H1 (cell line): Measurements from ENCODE around the gene CIDEA. TPM values are rescaled to one million over a fixed set of nuclear protein-coding genes. Genes with fewer than 3 reads are reported as not detected.
A peak's percentile ranks its signal among the peaks of the same experiment; 100 is the strongest.

ENCODE experiments used
- CTCF ChIA-PET: fragments of 300-600 bp; sonication (Branson Sonifier 250); formaldehyde crosslinking; loops from one replicate; lab custom pipeline; 2021; ENCODE audit not compliant: partially characterized antibody; lab: Charles Lee
- POLR2A ChIA-PET: fragments of 300-600 bp; sonication (Branson Sonifier 250); formaldehyde crosslinking; loops from one replicate; lab custom pipeline; 2021; ENCODE audit warnings: inconsistent platforms; ENCODE audit not compliant: partially characterized antibody; lab: Charles Lee
- DNase-seq, 2 experiments: peaks; one replicate each; pipeline versions ENCODE4 v3.0.0 to v3.0.0-alpha.2; 2010 to 2022; ENCODE audit warnings: low spot score in 2 of 2, low read depth in 1 of 2, mixed read lengths in 1 of 2
- FAIRE-seq: peaks from 2 replicates; lab custom pipeline; 2011; peaks lifted over from hg19 to GRCh38; lab: Jason Lieb, UNC
- H2AFZ ChIP-seq: 2 replicates; pipeline ENCODE4 v1.8.1; 2012; ENCODE audit warnings: low read length, inconsistent platforms
- H2AK5ac ChIP-seq: 2 replicates; pipeline ENCODE4 v1.6.1; 2013; ENCODE audit warnings: low read depth, low read length
- H2BK120ac ChIP-seq: replicated peaks from 2 replicates; pipeline ENCODE3; 2013; ENCODE audit warnings: low read depth, low read length, inconsistent platforms
- H2BK12ac ChIP-seq: 2 replicates; pipeline ENCODE4 v1.6.1; 2013; ENCODE audit warnings: low read depth, low read length
- H2BK15ac ChIP-seq: 2 replicates; pipeline ENCODE4 v1.6.1; 2013; ENCODE audit warnings: low read length
- H2BK20ac ChIP-seq: 2 replicates; pipeline ENCODE4 v1.6.1; 2013; ENCODE audit warnings: low read length
- H2BK5ac ChIP-seq: 2 replicates; pipeline ENCODE4 v1.6.1; 2013; ENCODE audit warnings: low read depth, low read length
- H3K14ac ChIP-seq: 2 replicates; pipeline ENCODE4 v1.6.1; 2013; ENCODE audit warnings: inconsistent platforms; ENCODE audit not compliant: insufficient read length
- H3K18ac ChIP-seq: 2 replicates; pipeline ENCODE4 v1.6.1; 2013; ENCODE audit warnings: low read length; ENCODE audit errors: extremely low read depth
- H3K23ac ChIP-seq: 2 replicates; pipeline ENCODE4 v1.6.1; 2013; ENCODE audit warnings: inconsistent platforms; ENCODE audit not compliant: insufficient read length
- H3K23me2 ChIP-seq: 2 replicates; pipeline ENCODE4 v1.6.1; 2013; ENCODE audit warnings: low read depth, low read length
- H3K27ac ChIP-seq: 2 replicates; pipeline ENCODE4 v1.6.1; 2011; ENCODE audit warnings: low read depth, low read length, inconsistent platforms
- H3K27me3 ChIP-seq, 4 experiments: replicated peaks in 1 of 4; 1 replicate in 1 of 4; 2 replicates in 3 of 4; pipeline versions ENCODE4 v1.6.1 to v1.8.1; 2011 to 2013; ENCODE audit warnings: low read length in 3 of 4, mild to moderate bottlenecking in 3 of 4, inconsistent platforms in 2 of 4, mixed read lengths in 2 of 4, moderate library complexity in 1 of 4; ENCODE audit not compliant: control insufficient read depth in 3 of 4, insufficient read depth in 3 of 4; ENCODE audit errors: extremely low read depth in 1 of 4
- H3K36me3 ChIP-seq, 4 experiments: 2 replicates each; pipeline versions ENCODE4 v1.6.1 to v1.8.1; 2011 to 2013; ENCODE audit warnings: mild to moderate bottlenecking in 4 of 4, low read length in 3 of 4, moderate library complexity in 2 of 4, control low read depth in 1 of 4, inconsistent platforms in 1 of 4; ENCODE audit not compliant: insufficient read depth in 4 of 4, control insufficient read depth in 2 of 4
- H3K4ac ChIP-seq: replicated peaks from 2 replicates; pipeline ENCODE3; 2013; ENCODE audit warnings: low read length, low read depth, mixed read lengths, inconsistent platforms; ENCODE audit not compliant: insufficient read length
- H3K4me1 ChIP-seq, 4 experiments: replicated peaks in 1 of 4; 1 replicate in 1 of 4; 2 replicates in 3 of 4; pipeline versions ENCODE4 v1.6.1 to v1.8.1; 2011 to 2013; ENCODE audit warnings: low read length in 3 of 4, inconsistent platforms in 2 of 4, mixed read lengths in 1 of 4; ENCODE audit not compliant: insufficient read depth in 4 of 4, control insufficient read depth in 3 of 4
- H3K4me2 ChIP-seq, 2 experiments: 2 replicates each; pipeline versions ENCODE4 v1.6.1 to v1.8.1; 2011 to 2013; ENCODE audit warnings: low read depth in 2 of 2, low read length in 2 of 2, control low read depth in 1 of 2, inconsistent platforms in 1 of 2, mild to moderate bottlenecking in 1 of 2; ENCODE audit not compliant: insufficient read depth in 1 of 2
- H3K4me3 ChIP-seq, 4 experiments: fragments of 200-600, 300-600 bp in 1 of 4; sonication (generic), shearing (Covaris generic), sonication (Bioruptor Twin) in 1 of 4; 2 replicates each; pipeline versions ENCODE4 v1.5.1 to v1.8.1; 2011 to 2016; ENCODE audit warnings: low read length in 4 of 4, low read depth in 3 of 4, control low read depth in 2 of 4, inconsistent platforms in 2 of 4, mild to moderate bottlenecking in 2 of 4, mixed read lengths in 1 of 4, moderate library complexity in 1 of 4; ENCODE audit not compliant: insufficient read depth in 2 of 4; ENCODE audit errors: extremely low read depth in 1 of 4
- H3K56ac ChIP-seq: replicated peaks from 2 replicates; pipeline ENCODE3; 2013; ENCODE audit warnings: low read depth, mild to moderate bottlenecking, mixed read lengths, low read length, inconsistent platforms; ENCODE audit not compliant: insufficient read length
- H3K79me1 ChIP-seq: 2 replicates; pipeline ENCODE4 v1.6.1; 2013; ENCODE audit warnings: low read depth, low read length, control low read depth
- H3K79me2 ChIP-seq, 2 experiments: 2 replicates each; pipeline versions ENCODE4 v1.6.1 to v1.8.1; 2012 to 2013; ENCODE audit warnings: low read length in 2 of 2, mild to moderate bottlenecking in 2 of 2, inconsistent platforms in 1 of 2; ENCODE audit not compliant: insufficient read depth in 2 of 2, control insufficient read depth in 1 of 2
- H3K9ac ChIP-seq, 4 experiments: replicated peaks in 1 of 4; 1 replicate in 1 of 4; 2 replicates in 3 of 4; pipeline versions ENCODE4 v1.6.1 to v1.8.1; 2011 to 2013; ENCODE audit warnings: low read depth in 3 of 4, low read length in 3 of 4, control low read depth in 2 of 4, mild to moderate bottlenecking in 2 of 4, moderate library complexity in 2 of 4, inconsistent platforms in 1 of 4; ENCODE audit errors: extremely low read depth in 1 of 4
- H3K9me3 ChIP-seq, 2 experiments: 2 replicates each; pipeline versions ENCODE4 v1.6.1 to v1.8.1; 2012 to 2013; ENCODE audit warnings: mild to moderate bottlenecking in 2 of 2, moderate library complexity in 2 of 2, control low read depth in 1 of 2, inconsistent platforms in 1 of 2, low read depth in 1 of 2, low read length in 1 of 2, mixed read lengths in 1 of 2; ENCODE audit not compliant: insufficient read depth in 2 of 2
- H4K20me1 ChIP-seq, 2 experiments: replicated peaks in 1 of 2; 2 replicates each; pipeline versions ENCODE3 to v1.8.1; 2011 to 2013; ENCODE audit warnings: inconsistent platforms in 2 of 2, low read length in 2 of 2, mild to moderate bottlenecking in 1 of 2; ENCODE audit not compliant: insufficient read depth in 2 of 2, control insufficient read depth in 1 of 2
- H4K5ac ChIP-seq: 2 replicates; pipeline ENCODE4 v1.6.1; 2013; ENCODE audit warnings: low read length, low read depth, mixed read lengths, inconsistent platforms; ENCODE audit not compliant: insufficient read length
- H4K8ac ChIP-seq: 2 replicates; pipeline ENCODE4 v1.8.0; 2013; ENCODE audit warnings: mild to moderate bottlenecking, moderate library complexity, low read length, inconsistent platforms; ENCODE audit not compliant: insufficient read depth; ENCODE audit errors: extremely low read depth
- H4K91ac ChIP-seq: replicated peaks from 2 replicates; pipeline ENCODE3; 2013; ENCODE audit warnings: low read length, mixed read lengths, inconsistent platforms; ENCODE audit not compliant: insufficient read length
- BCL11A ChIP-seq, 2 experiments: IDR thresholded peaks; one replicate each; pipeline ENCODE4 v1.6.1; 2011; ENCODE audit warnings: low read depth in 2 of 2, low read length in 2 of 2, mild to moderate bottlenecking in 2 of 2
- CTCF ChIP-seq, 3 experiments: IDR thresholded peaks; 1 replicate in 2 of 3; 2 replicates in 1 of 3; pipeline versions ENCODE4 v1.5.1 to v1.6.1; 2011; ENCODE audit warnings: low read length in 3 of 3, mild to moderate bottlenecking in 3 of 3, inconsistent platforms in 2 of 3, low read depth in 1 of 3, moderate library complexity in 1 of 3; ENCODE audit not compliant: insufficient read depth in 1 of 3; ENCODE audit errors: control extremely low read depth in 1 of 3
- EP300 ChIP-seq, 2 experiments: IDR thresholded peaks; 1 replicate in 1 of 2; 2 replicates in 1 of 2; pipeline ENCODE4 v1.6.1; 2011 to 2012; ENCODE audit warnings: low read depth in 2 of 2, low read length in 2 of 2, mild to moderate bottlenecking in 2 of 2, borderline replicate concordance in 1 of 2, inconsistent platforms in 1 of 2, moderate library complexity in 1 of 2
- GTF2F1 ChIP-seq: IDR thresholded peaks from 2 replicates; pipeline ENCODE4 v1.6.1; 2012; ENCODE audit warnings: low read depth, low read length, improper control_type of control experiment, borderline replicate concordance
- RNF2 ChIP-seq: fragments of 200-900, 300-1000 bp; sonication (generic); IDR thresholded peaks from 2 replicates; pipeline ENCODE4 v1.7.1; 2016; ENCODE audit warnings: borderline replicate concordance, low read depth, mild to moderate bottlenecking, antibody characterized with exemption, low read length; ENCODE audit not compliant: poor library complexity, severe bottlenecking; ENCODE audit errors: missing control alignments
- RXRA ChIP-seq: IDR thresholded peaks from 2 replicates; pipeline ENCODE4 v1.6.1; 2011; ENCODE audit warnings: low read depth, mild to moderate bottlenecking, low read length, moderate library complexity; ENCODE audit not compliant: insufficient read depth
- SAP30 ChIP-seq: fragments of 300-600 bp; sonication (generic); IDR thresholded peaks from 2 replicates; pipeline ENCODE4 v1.7.1; 2012; ENCODE audit warnings: low read length, moderate library complexity, mild to moderate bottlenecking, inconsistent platforms; ENCODE audit not compliant: insufficient read depth, insufficient replicate concordance
- SIRT6 ChIP-seq: IDR thresholded peaks from one replicate; pipeline ENCODE4 v1.7.1; 2012; ENCODE audit warnings: low read length, inconsistent platforms
- SIX5 ChIP-seq: IDR thresholded peaks from 2 replicates; pipeline ENCODE4 v1.6.1; 2011; ENCODE audit warnings: mild to moderate bottlenecking, low read depth, low read length
- ZNF274 ChIP-seq: IDR thresholded peaks from 2 replicates; pipeline ENCODE4 v1.7.0; 2012; ENCODE audit warnings: low read length, borderline replicate concordance; ENCODE audit errors: extremely low read depth
- WGBS, 2 experiments: shearing (Covaris generic) in 1 of 2; methylation state at CpG; one replicate each; pipeline versions ENCODE4 v1.1.6 to v1.1.7; 2013 to 2015; ENCODE audit warnings: low lambda C conversion rate in 2 of 2, mixed read lengths in 2 of 2, inconsistent platforms in 1 of 2, low coverage in 1 of 2, missing lambda C conversion rate in 1 of 2; ENCODE audit not compliant: insufficient replicate concordance in 2 of 2, insufficient coverage in 1 of 2, insufficient read length in 1 of 2; ENCODE audit errors: extremely low coverage in 1 of 2, missing lambda C conversion rate in 1 of 2; 5-methylcytosine and 5-hydroxymethylcytosine counted together
- polyA plus RNA-seq, 7 experiments: library from polyadenylated mRNA; depleted of rRNA in 3 of 7; stranded (reverse) in 5 of 7; unstranded in 2 of 7; fragments of >200 nt in 5 of 7; fragments of 200-250 nt in 2 of 7; gene quantifications; 1 replicate in 5 of 7; 2 replicates in 1 of 7; 4 replicates in 1 of 7; pipeline versions ENCODE4 v1.2.1 to v1.2.3, GENCODE V29; 2011 to 2013; ENCODE audit warnings: missing spikeins in 2 of 7, mixed read lengths in 2 of 7
- total RNA-seq: library from RNA; stranded (reverse); fragmentation: NEBNext Ultra II Directional; extraction: Animal tissue kit (Norgen Biotek cat#: 25700); gene quantifications from 2 replicates; pipeline ENCODE4 v1.2.1, GENCODE V29; 2021

CIDEA gene
- total and polyA plus RNA-seq, 2 of the 8 experiments (the other 6 are each of a cell fraction or from before 2014, with no cell fraction given) = not detected

GRCh38 chr18:12251311-12251710, 2.9 kb upstream of the CIDEA start:
- H3K56ac ChIP-seq = no peak overlapping the region
- H2BK120ac ChIP-seq = no peak overlapping the region
- H2AFZ ChIP-seq = no peak overlapping the region
- WGBS, 2 experiments = 92% methylated on average over 11 of the region's 11 CpGs; no CpG with 5 or more reads in 1 of the 2 experiments
- H3K4me1 ChIP-seq = peaks cover 2 to 11% (median 6%) of the 10 kb centered on the region in 4 experiments
- H3K36me3 ChIP-seq = no peaks in the 10 kb centered on the region
- H2AK5ac ChIP-seq = no peak overlapping the region
- H3K4me2 ChIP-seq = no peak overlapping the region
- peaks cover 18% of the 10 kb centered on the region; the same call in 1 of the 2 replicates for H3K23me2 ChIP-seq
- peak overlapping the region; percentile 53; the same call in 1 of the 2 replicates for H4K8ac ChIP-seq
- no peak overlapping the region for H3K18ac ChIP-seq
- H4K20me1 ChIP-seq = peaks cover 1 to 3% of the 10 kb centered on the region in 2 experiments
- H3K27ac ChIP-seq = no peak overlapping the region
- no peak overlapping the region for H3K4me3 ChIP-seq
- no peak overlapping the region for H3K9ac ChIP-seq
- H4K91ac ChIP-seq = no peak overlapping the region
- no peak overlapping the region for H2BK15ac ChIP-seq
- CTCF ChIA-PET = interaction anchor here (0.9 to 2.3 kb wide), 2 partner anchors 15 to 26 kb away, joined by 3 to 10 read pairs; no protein-coding TSS in a partner anchor
- H3K79me2 ChIP-seq = no peaks in the 10 kb centered on the region
- POLR2A ChIA-PET = no interaction called here
- no peak overlapping the region for H3K23ac ChIP-seq
- no peaks in the 10 kb centered on the region for H3K79me1 ChIP-seq
- H3K4ac ChIP-seq = no peak overlapping the region
- H3K14ac ChIP-seq = no peak overlapping the region
- FAIRE-seq (no peak), DNase-seq (no peak)
- no peak overlapping the region for H2BK20ac ChIP-seq
- H2BK12ac ChIP-seq = no peak overlapping the region
- H4K5ac ChIP-seq = no peak overlapping the region
- no peak overlapping the region for H2BK5ac ChIP-seq
- no peaks in the 10 kb centered on the region for H3K9me3 ChIP-seq
- H3K27me3 ChIP-seq = peaks cover 37 to 60% (median 50%) of the 10 kb centered on the region in 4 experiments
- no peak for TF ChIP-seq CTCF (IDR thresholded peaks at IDR 0.05; ENCODE audit: control extremely low read depth in 1 of 3, insufficient read depth in 1 of 3, low read depth in 1 of 3, low read length in 3 of 3)
- TF ChIP-seq SIRT6 = no peak
- TF ChIP-seq RXRA = no peak
- TF ChIP-seq ZNF274 = no peak
- no peak for TF ChIP-seq SIX5
- TF ChIP-seq BCL11A (IDR thresholded peaks at IDR 0.05; ENCODE audit: low read depth in 2 of 2, low read length in 2 of 2) = no peak
- no peak for TF ChIP-seq SAP30
- no peak for TF ChIP-seq EP300 (IDR thresholded peaks at IDR 0.05; ENCODE audit: borderline replicate concordance in 1 of 2, low read depth in 2 of 2, low read length in 2 of 2)
- TF ChIP-seq RNF2 = no peak
- no peak for TF ChIP-seq GTF2F1
